ENCODE data around the gene ROGDI.
"Not testable (repeated sequence)": the region's sequence is repeated elsewhere in the genome, so short reads cannot be mapped to it uniquely, and the experiment has no call there.

The ROGDI gene

GRCh38 chr16:4792951-4793513 lies 9.4 kb downstream of the ROGDI start:
- FAIRE-seq (no peak), DNase-seq (ENCODE audit: low spot score) (no peak)

- no peak for FAIRE-seq
- DNase-seq (ENCODE audit: low spot score) = no peak
Observed at GRCh38 chr16:4790871-4791270, 11.6 kb downstream of the ROGDI start.

GRCh38 chr16:4790261-4790660 lies 12.2 kb downstream of the ROGDI start:
- FAIRE-seq (no peak), DNase-seq (ENCODE audit: low spot score) (no peak)

GRCh38 chr16:4788910-4789309 lies 13.5 kb downstream of the ROGDI start:
- DNase-seq (ENCODE audit: low spot score) = no peak
- no peak for FAIRE-seq

- FAIRE-seq (no peak), DNase-seq (ENCODE audit: low spot score) (no peak)
Observed at GRCh38 chr16:4788489-4788889, 13.9 kb downstream of the ROGDI start.

DNA sequence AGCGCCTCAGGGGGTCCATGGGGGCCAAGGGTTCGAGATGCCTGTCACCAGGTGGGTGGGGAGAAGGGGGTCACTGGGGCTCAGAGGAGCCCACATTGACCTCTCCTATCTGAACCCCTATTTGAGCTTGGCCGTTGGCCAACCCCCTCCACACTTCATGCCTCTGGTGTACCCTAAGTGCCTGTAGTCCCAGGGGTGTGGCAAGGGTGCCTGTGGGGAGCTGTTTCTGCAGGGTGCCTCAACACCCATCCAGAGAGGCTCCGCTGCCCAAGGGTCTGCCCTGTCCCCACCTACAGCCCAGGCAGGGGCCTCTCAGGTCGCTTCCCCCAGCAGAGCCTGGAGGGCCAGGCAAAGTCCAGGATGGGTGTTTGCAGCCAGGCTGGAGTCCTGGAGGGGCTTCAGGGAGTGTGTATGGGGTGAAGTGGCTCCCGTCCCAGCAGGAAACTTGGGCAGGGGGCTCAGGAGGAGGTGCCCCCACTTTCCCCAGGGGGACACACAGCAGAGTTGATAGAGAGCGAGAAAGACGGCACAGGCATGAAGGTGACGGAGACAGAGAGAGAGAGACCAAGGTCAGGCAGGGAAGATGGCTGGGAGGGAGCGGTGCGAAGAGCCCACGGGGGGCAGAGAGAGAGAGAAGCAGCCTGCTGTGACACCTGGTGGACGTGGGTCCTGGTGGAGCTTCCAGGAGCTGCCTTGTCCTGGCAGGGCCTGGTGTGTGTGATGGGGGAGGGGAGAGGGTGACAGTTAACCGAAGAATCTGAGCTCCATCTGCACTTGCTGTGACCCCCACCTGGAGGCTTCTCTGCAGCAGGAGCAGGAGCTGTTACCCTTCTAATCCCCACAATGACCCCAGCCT lies 14.6 kb downstream of the ROGDI start, which contains the start of gene SEPTIN12:
TSS of gene SEPTIN12 (minus strand) at position 719 of the 856 bp plus-strand sequence. CDS start at position 19, 700 bp downstream.
- no peak for DNase-seq (ENCODE audit: low spot score)
- FAIRE-seq = no peak

GRCh38 chr16:4787068-4787467 lies 15.4 kb downstream of the ROGDI start:
- DNase-seq (ENCODE audit: low spot score) (no peak), FAIRE-seq (no peak)

GRCh38 chr16:4785758-4786433 lies 16.5 kb downstream of the ROGDI start:
- no peak for DNase-seq (ENCODE audit: low spot score)
- no peak for FAIRE-seq

DNA sequence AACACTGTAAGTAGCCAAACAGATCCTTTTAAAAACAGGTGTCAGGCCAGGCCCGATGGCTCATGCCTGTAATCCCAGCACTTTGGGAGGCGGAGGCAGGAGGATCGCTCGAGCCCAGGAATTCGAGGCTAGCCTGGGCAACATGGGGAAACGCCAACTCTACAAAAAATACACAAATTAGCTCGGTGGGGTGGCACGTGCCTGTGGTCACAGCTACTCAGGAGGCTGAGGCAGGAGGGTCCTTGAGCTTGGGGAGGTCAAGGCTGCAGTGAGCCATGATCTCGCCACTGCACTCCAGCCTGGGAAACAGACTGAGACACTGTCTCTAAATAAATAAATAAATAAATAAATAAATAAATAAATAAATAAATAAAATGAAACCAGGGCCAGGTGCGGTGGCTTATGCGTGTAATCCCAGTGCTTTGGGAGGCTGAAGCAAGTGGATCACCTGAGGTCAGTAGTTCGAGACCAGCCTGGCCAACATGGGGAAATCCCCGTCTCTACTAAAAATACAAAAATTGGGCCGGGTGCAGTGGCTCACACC lies 17.9 kb downstream of the ROGDI start:
- FAIRE-seq; DNase-seq (ENCODE audit: low spot score): not testable (repeated sequence)

- FAIRE-seq = no peak
Observed at GRCh38 chr16:4783951-4784336, 18.5 kb downstream of the ROGDI start.

GRCh38 chr16:4783251-4783950 lies 19.0 kb downstream of the ROGDI start:
- DNase-seq (ENCODE audit: low spot score) (no peak), FAIRE-seq (no peak)

More at GRCh38 chr16:4783951-4784336, 18.5 kb downstream of the ROGDI start:
- no peak for DNase-seq (ENCODE audit: low spot score)

GRCh38 chr16:4780235-4780634 lies 22.2 kb downstream of the ROGDI start:
- no peak for FAIRE-seq

DNA sequence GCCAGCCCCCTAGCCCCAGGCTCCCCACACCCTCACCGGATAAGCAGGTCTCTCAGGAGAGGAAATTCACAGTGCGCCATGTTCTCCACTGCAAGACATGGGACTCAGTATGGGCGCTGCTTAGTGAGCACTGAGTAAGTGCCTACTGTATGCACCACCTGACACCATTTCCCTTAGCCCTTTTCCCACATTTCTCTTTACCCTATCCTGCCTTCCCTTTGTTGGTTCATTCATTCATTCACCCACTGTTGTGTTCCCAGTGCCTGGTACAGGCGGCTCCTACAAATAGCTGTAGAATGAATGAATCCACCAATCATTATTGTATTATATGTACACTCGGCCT lies 24.4 kb downstream of the ROGDI start:
- FAIRE-seq (no peak), DNase-seq (ENCODE audit: low spot score) (no peak)

More at GRCh38 chr16:4780235-4780634, 22.2 kb downstream of the ROGDI start:
- DNase-seq (ENCODE audit: low spot score) = peak; percentile 44

DNA sequence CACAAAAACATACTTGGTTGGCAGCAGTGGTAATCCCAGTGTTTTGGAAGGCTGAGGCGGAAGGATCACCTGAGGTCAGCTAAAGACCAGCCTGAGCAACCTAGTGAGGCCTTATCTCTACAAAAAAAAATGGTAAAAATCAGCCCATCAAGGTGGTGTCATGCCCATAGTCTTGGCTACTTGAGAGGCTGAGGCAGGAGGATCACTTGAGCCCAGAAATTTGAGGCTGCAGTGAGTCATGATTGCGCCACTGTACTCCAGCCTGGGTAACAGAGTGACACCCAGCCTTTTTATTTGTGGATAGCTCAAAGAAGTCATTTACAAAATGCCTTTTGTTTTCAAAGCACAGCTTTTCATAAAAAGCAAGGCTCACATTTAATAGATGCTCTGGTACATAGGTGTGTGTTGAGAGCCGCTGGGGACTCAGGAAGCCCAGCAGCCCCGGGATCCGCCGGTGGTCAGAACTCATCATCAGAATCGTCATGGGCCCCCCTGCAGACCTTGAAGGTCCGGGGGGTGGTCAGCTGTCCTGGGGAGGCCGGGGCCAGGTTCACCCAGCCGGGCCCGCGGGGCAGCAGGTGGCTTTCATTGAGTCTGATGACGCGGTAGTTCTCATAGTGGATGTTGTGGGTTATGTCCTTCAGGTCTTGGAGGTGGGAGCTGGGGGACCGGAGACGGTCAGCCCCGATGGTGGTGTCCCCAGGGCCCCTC lies 24.9 kb downstream of the ROGDI start:
- FAIRE-seq = no peak
- no peak for DNase-seq (ENCODE audit: low spot score)

GRCh38 chr16:4776141-4776705 lies 26.2 kb downstream of the ROGDI start:
- DNase-seq (ENCODE audit: low spot score) = no peak
- FAIRE-seq = no peak

GRCh38 chr16:4775005-4775404 lies 27.4 kb downstream of the ROGDI start:
- no peak for DNase-seq (ENCODE audit: low spot score)
- FAIRE-seq = no peak

DNA sequence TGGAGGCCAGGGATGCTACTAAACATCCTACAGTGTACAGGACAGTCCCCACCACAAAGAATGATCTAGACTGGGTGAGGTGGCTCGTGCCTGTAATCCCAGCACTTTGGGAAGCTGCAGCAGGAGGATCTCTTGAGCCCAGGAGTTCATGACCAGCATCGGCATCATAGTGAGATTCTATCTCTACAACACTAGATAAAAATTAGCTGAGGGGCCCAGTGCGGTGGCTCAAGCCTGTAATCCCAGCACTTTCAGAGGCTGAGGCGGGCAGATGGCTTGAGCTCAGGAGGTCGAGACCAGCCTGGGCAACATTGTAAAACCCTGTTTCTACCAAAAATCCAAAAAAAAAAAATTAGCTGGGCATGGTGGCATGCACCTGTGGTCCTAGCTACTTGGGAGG lies 30.1 kb downstream of the ROGDI start:
- FAIRE-seq = no peak
- no peak for DNase-seq (ENCODE audit: low spot score)

GRCh38 chr16:4771646-4772045 lies 30.8 kb downstream of the ROGDI start:
- FAIRE-seq (no peak), DNase-seq (ENCODE audit: low spot score) (no peak)

DNA sequence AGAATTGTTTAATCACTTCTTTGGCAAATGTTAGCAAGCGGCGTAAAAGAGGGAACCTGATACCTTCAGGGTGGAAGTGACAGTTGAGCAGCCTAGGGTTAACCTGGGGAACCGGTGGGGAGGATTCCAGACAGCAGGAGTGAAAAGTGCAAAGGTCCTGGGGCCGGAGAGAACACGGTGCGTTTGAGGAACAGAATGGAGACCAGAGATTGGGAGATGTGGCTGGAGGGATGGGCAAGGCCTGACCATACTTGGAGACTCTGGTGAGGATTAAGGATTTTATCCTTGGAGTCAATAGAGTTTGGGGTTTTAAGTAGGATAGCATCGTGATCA lies 33.2 kb downstream of the ROGDI start:
- FAIRE-seq = no peak
- DNase-seq (ENCODE audit: low spot score) = no peak

- peak; percentile 66 for FAIRE-seq
Observed at GRCh38 chr16:4768549-4769305, 33.7 kb downstream of the ROGDI start.

More at GRCh38 chr16:4768549-4769305, 33.7 kb downstream of the ROGDI start:
- peak; percentile 77 for DNase-seq (ENCODE audit: low spot score)
